Epithelial cell of esophagus (primary cell): ENCODE measurements around the gene RAB30.
A peak's percentile ranks its signal among the peaks of the same experiment; 100 is the strongest.

Experiments
- DNase-seq: peaks from one replicate; pipeline ENCODE4 v3.0.0; 2010; ENCODE audit warnings: low read depth
- H3K4me3 ChIP-seq: 2 replicates; pipeline ENCODE4 v1.5.1; 2011; ENCODE audit warnings: mild to moderate bottlenecking, low read length, control low read depth
- TF ChIP-seq, protein P1 (sequence below): IDR thresholded peaks from 2 replicates; pipeline ENCODE4 v1.5.1; 2011; ENCODE audit warnings: low read depth, mild to moderate bottlenecking, low read length, control low read depth, inconsistent platforms; ENCODE audit not compliant: insufficient read depth; ENCODE audit errors: missing control alignments

RAB30 gene

DNA sequence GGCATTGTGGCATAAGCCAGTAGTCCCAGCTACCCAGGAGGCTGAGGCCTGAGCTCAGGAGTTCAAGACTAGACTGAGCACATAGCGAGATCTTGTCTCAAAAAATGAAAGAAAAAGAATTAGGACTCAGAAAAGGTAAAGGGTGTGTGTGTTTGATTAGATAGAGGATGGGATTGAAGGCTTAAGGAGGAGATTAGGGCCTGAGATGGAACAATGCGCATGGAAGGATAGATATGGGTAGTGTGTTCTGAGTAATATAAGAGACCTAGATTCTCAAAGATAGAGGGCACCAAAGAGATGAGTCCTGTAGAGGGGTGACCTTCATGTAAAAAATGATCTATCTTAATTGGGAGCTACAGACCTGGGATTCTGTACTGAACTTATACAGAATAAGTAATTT, 17.3 kb upstream of the RAB30 start:
- no peak for DNase-seq
- TF ChIP-seq, protein P1, sequence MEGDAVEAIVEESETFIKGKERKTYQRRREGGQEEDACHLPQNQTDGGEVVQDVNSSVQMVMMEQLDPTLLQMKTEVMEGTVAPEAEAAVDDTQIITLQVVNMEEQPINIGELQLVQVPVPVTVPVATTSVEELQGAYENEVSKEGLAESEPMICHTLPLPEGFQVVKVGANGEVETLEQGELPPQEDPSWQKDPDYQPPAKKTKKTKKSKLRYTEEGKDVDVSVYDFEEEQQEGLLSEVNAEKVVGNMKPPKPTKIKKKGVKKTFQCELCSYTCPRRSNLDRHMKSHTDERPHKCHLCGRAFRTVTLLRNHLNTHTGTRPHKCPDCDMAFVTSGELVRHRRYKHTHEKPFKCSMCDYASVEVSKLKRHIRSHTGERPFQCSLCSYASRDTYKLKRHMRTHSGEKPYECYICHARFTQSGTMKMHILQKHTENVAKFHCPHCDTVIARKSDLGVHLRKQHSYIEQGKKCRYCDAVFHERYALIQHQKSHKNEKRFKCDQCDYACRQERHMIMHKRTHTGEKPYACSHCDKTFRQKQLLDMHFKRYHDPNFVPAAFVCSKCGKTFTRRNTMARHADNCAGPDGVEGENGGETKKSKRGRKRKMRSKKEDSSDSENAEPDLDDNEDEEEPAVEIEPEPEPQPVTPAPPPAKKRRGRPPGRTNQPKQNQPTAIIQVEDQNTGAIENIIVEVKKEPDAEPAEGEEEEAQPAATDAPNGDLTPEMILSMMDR, result no peak
- no peak overlapping the region for H3K4me3 ChIP-seq

DNA sequence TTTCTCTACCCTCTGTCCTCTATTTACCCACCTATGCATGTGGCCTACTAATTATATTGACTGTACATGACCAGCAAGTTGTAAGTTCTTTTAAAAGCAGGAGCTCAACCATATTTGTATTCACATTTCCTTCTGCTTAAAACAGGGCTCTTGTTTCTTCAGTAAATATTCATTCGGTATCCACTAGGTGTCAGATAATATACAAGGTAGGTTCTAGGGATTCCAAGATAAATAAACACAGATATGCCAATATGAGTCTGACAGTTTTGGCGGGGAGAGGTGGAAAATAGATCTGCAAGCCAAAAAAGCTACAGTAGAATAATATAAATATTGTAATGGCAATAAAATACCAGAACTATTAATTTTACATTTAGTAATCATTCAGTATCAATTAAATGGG, 15.3 kb upstream of the RAB30 start:
- DNase-seq, result peak; percentile 37
- no peak overlapping the region for H3K4me3 ChIP-seq
- TF ChIP-seq, protein P1, result peak; percentile 30

DNA sequence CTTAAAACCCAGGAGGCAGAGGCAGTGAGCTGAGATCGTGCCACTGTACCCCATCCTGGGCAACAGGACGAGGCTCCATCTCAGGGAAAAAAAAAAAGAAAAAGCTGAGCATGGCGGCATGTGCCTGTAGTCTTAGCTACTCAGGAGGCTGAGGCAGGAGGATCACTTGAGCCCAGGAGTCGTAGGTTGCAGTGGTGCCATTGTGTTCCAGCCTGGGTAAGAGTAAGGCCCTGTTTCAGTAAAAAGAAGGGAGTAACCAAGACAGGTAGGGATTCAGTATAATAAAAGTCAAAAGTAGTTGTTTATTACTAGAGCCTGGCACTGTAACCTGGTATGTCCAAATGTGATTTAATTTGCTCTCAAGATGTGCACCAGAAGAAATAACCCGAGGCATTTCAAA, 8.1 kb upstream of the RAB30 start:
- TF ChIP-seq, protein P1, result no peak
- DNase-seq, result no peak

DNA sequence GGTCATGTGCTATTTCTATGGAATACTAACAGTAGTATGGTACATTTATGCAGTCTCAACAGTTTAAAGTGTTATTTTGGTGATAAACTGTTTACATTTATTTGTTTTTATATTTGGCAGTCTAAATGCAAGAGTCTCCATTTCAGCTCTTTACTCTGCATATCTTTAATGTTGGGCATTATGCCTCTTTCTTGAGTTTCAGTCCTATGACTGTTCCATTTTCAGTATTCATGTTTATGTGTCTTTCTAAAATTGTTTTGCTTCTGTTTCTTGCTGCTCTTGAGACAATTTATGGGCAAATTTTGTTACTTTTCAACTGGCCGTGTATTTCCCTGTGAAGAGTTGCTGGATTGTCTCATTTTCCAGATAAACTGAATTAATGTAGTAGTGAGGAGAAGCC, 6.6 kb upstream of the RAB30 start:
- TF ChIP-seq, protein P1, result no peak
- DNase-seq, result no peak
- no peak overlapping the region for H3K4me3 ChIP-seq

More for the DNA sequence above, 8.1 kb upstream of the RAB30 start:
- H3K4me3 ChIP-seq, result no peak overlapping the region

DNA sequence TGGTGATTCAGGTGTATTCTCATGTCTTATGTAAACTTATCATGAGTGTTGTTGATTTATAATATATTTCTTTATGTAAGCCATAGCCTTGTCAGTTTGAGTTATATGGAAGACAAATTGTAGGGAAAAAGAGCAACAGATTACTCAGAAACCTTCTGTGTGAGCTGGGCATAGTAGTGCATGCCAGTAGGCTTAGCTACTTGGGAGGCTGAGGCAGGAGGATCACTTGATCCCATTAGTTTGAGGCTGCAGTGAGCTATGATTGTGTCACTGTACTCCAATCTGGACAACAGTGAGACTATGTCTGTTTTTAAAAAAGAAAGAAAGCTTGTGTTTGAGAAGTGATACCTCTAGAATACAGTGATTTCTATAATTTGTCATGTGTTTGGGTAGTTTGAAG, 2.2 kb upstream of the RAB30 start:
- TF ChIP-seq, protein P1, result no peak
- H3K4me3 ChIP-seq, result no peak overlapping the region
- DNase-seq, result no peak

DNA sequence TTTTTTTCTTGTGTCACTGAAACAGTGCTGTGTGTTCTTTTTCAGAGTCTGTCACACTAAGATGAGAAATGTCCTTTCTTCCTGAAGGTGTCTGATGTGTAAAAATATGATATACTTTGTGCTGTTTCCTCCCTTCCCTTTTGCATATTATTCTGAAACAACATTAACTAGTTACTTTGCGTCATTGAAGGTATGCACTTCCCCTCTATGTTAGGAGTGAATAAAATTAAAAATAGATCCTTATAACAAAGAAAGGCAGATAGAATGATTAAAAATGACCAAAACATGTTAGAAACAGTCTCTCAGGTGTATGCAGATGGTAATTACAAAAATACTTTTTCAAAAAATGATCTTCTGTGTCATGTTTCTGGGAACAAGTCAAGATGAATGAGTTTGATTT, 1.6 kb upstream of the RAB30 start:
- H3K4me3 ChIP-seq, result peak overlapping the region; percentile 85
- TF ChIP-seq, protein P1, result no peak
- no peak for DNase-seq

DNA sequence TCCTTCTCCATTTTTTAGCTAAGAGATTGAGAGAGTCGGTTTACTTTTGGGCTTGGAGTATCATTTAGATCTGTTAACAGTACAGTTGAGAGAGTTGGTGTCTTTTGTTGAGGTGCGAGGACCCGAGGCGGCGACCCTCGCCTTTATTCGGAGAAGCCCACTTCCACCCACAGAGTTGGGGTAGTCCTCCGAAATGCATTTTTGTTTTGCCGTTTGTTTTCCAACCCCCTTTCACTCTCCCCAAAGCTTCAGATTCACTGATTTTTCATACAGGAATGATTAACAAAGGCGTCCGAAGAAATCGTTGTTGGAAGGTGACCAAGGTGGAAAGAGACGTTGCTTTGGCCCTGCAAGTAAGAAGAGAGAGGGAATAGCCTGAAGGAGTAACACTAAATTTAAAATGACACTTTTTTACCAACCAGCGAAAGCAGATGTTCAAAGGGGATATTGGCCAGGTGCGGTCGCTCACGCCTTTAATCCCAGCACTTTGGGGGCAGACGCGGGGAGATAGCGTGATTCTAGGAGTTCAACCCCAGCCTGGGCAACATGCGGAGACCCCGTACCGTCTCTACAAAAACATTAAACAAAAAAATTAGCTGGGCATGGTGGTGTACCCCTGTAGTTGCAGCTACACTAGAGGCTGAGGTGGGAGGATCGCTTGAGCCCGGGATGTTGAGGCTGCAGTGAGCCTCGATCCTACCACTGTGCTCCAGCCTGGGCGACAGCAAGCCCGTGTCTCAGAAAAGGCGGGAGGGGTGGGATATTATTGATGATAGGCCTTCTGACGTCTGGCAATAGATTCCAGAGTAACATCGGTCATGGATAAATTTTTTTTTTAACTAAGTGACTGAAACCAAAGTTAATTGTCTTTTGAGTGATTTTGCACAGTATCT, 899 bp upstream of the RAB30 start:
- DNase-seq, result no peak
- H3K4me3 ChIP-seq, result peak overlapping the region; percentile 85
- TF ChIP-seq, protein P1, result no peak
